ENCODE data around the gene CCR6.
"Not testable (repeated sequence)": the region's sequence is repeated elsewhere in the genome, so short reads cannot be mapped to it uniquely, and the experiment has no call there.

DNA sequence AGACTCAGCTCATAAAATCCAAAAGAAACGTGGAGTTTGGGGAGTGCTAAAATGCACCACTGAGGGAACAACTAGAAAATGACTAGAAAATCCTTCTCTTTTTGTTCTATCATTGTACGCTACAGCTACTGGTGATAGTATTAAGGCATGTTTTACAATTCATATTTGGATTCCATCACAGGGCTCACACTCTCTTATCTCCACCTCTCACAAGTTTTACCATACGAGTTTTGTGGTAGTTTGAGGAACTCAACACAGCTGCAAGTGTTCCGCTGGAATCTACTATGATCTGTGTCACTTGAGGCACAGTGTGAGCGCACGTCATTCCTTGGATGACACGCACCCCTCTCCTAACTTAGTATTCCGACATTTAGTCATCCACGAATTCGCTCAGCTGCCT is 44.8 kb downstream of the CCR6 start:
- TF ChIP-seq POLR2AphosphoS5 (IDR thresholded peaks at IDR 0.05); CTCF (IDR thresholded peaks at IDR 0.05); POLR2A (IDR thresholded peaks at IDR 0.05); EP300 (IDR thresholded peaks at IDR 0.05; ENCODE audit: low read depth): not testable (repeated sequence)
